HG03045 (cell line): ENCODE data around the gene ADGRB2.

Experiments
- ATAC-seq: cut with Tn5 transposase; IDR thresholded peaks from one replicate; pipeline ENCODE4 v1.9.1; 2021; ENCODE audit warnings: mild to moderate bottlenecking, moderate library complexity; ENCODE audit not compliant: unreplicated experiment

The ADGRB2 gene

GRCh38 chr1:31765041-31765467, 914 bp upstream of the ADGRB2 start:
- no peak for ATAC-seq

- ATAC-seq, result no peak
These were observed 349 bp downstream of the ADGRB2 start for GRCh38 chr1:31763671-31764311.

- ATAC-seq, result no peak
These were observed 1.1 kb downstream of the ADGRB2 start for GRCh38 chr1:31762726-31763670.

- ATAC-seq, result no peak
These were observed 1.8 kb downstream of the ADGRB2 start for GRCh38 chr1:31762323-31762722.

GRCh38 chr1:31761883-31762282, 2.3 kb downstream of the ADGRB2 start:
- no peak for ATAC-seq

GRCh38 chr1:31760471-31761470, 3.4 kb downstream of the ADGRB2 start:
- no peak for ATAC-seq

- no peak for ATAC-seq
These were observed 4.7 kb downstream of the ADGRB2 start for GRCh38 chr1:31759298-31760023.

GRCh38 chr1:31758823-31759222, 5.3 kb downstream of the ADGRB2 start:
- no peak for ATAC-seq

- ATAC-seq, result no peak
These were observed 6.2 kb downstream of the ADGRB2 start for GRCh38 chr1:31757989-31758388.

GRCh38 chr1:31757204-31757679, 6.9 kb downstream of the ADGRB2 start:
- ATAC-seq, result no peak

GRCh38 chr1:31756578-31756977, 7.6 kb downstream of the ADGRB2 start:
- no peak for ATAC-seq

- no peak for ATAC-seq
These were observed 8.2 kb downstream of the ADGRB2 start for GRCh38 chr1:31755850-31756492.

- ATAC-seq, result no peak
These were observed 8.9 kb downstream of the ADGRB2 start for GRCh38 chr1:31755197-31755611.

- ATAC-seq, result no peak
These were observed 9.7 kb downstream of the ADGRB2 start for GRCh38 chr1:31754397-31754796.

GRCh38 chr1:31753707-31754349, 10.3 kb downstream of the ADGRB2 start:
- ATAC-seq, result no peak

GRCh38 chr1:31752952-31753475, 11.1 kb downstream of the ADGRB2 start:
- ATAC-seq, result no peak

- no peak for ATAC-seq
These were observed 11.9 kb downstream of the ADGRB2 start for GRCh38 chr1:31752258-31752657.

- no peak for ATAC-seq
These were observed 12.3 kb downstream of the ADGRB2 start for GRCh38 chr1:31751822-31752241.
